Chondrocyte (in vitro differentiated cells): Measurements from ENCODE around the gene TFCP2. TPM values are rescaled to one million over a fixed set of nuclear protein-coding genes. Genes with fewer than 3 reads are reported as not detected.
A peak's percentile ranks its signal among the peaks of the same experiment; 100 is the strongest.

ENCODE experiments used
- DNase-seq: peaks from one replicate; pipeline ENCODE4 v3.0.0; 2021; ENCODE audit warnings: mixed read lengths, low spot score
- H3K27ac Mint-ChIP-seq: one replicate; pipeline ENCODE4 v1.8.0; 2021; ENCODE audit warnings: mild to moderate bottlenecking, moderate library complexity, mixed read lengths; ENCODE audit not compliant: unreplicated experiment
- H3K27me3 Mint-ChIP-seq: 2 replicates; pipeline ENCODE4 v1.8.0; 2021; ENCODE audit warnings: low read depth, mixed read lengths
- H3K36me3 Mint-ChIP-seq: 2 replicates; pipeline ENCODE4 v1.8.0; 2021; ENCODE audit warnings: low read depth, mixed read lengths
- H3K4me1 Mint-ChIP-seq: 2 replicates; pipeline ENCODE4 v1.8.0; 2021; ENCODE audit warnings: low read depth, mild to moderate bottlenecking, mixed read lengths
- H3K4me3 Mint-ChIP-seq: one replicate; pipeline ENCODE4 v1.8.0; 2021; ENCODE audit warnings: mild to moderate bottlenecking, moderate library complexity, mixed read lengths; ENCODE audit not compliant: unreplicated experiment
- H3K9me3 Mint-ChIP-seq: 2 replicates; pipeline ENCODE4 v1.8.0; 2021; ENCODE audit warnings: low read depth, mixed read lengths
- total RNA-seq: library from RNA; stranded (reverse); gene quantifications from 3 replicates; pipeline ENCODE4 v1.2.1, GENCODE V29; 2021
- TF ChIP-seq, protein P1 (sequence below): fragments of 200-600 bp; sonication (generic); IDR thresholded peaks from 2 replicates; pipeline ENCODE4 v1.5.0; 2021; ENCODE audit warnings: antibody characterized with exemption, mild to moderate bottlenecking, moderate library complexity

Gene TFCP2
- total RNA-seq, 1 donor from 2014 or later: 20.8 TPM

DNA sequence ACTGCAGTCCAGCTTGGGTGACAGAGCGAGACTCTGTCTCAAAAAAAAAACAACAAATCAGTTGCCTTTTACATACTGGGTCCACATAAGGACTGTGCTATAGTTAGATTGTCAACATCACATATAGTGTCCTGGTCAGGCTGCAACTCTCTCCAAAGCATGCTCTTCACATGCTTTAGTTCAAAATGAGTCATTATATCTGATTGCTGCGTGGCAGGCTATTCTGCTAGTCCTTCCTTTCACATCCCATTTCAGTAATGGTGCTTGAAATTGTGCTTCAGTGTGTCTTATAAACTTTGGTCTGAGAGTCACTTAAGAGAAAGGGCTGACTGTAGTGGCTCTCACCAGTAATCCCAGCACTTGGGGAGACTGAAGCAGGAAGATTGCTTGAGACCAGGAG is 117.9 kb downstream of the TFCP2 start:
- H3K9me3 Mint-ChIP-seq: no peaks in the 10 kb centered on the region
- no peak overlapping the region for H3K4me3 Mint-ChIP-seq
- no peak overlapping the region for H3K27ac Mint-ChIP-seq
- peaks cover 15% of the 10 kb centered on the region for H3K36me3 Mint-ChIP-seq
- DNase-seq: no peak
- TF ChIP-seq, protein P1, sequence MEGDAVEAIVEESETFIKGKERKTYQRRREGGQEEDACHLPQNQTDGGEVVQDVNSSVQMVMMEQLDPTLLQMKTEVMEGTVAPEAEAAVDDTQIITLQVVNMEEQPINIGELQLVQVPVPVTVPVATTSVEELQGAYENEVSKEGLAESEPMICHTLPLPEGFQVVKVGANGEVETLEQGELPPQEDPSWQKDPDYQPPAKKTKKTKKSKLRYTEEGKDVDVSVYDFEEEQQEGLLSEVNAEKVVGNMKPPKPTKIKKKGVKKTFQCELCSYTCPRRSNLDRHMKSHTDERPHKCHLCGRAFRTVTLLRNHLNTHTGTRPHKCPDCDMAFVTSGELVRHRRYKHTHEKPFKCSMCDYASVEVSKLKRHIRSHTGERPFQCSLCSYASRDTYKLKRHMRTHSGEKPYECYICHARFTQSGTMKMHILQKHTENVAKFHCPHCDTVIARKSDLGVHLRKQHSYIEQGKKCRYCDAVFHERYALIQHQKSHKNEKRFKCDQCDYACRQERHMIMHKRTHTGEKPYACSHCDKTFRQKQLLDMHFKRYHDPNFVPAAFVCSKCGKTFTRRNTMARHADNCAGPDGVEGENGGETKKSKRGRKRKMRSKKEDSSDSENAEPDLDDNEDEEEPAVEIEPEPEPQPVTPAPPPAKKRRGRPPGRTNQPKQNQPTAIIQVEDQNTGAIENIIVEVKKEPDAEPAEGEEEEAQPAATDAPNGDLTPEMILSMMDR: no peak
- no peaks in the 10 kb centered on the region for H3K27me3 Mint-ChIP-seq
- peaks cover 7% of the 10 kb centered on the region for H3K4me1 Mint-ChIP-seq

DNA sequence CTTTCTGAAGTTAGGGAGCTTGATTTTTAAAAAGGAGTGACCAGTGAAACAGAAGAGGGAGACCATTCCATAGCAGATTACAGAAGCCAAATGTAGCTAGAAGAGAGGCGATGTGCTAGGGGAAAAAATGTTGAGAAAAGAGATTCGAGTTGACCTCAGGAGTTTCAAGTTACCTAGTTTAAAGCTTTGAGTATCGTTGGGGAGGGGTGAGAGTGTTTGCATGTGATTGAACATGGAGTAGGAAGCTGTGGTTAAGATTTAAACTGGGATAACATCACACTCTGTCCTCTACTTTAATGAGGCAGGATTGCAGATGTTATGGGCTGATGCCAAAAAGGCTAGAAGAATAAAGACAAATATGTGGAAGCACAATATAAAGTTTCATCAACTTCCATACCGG is 121.1 kb downstream of the TFCP2 start:
- TF ChIP-seq, protein P1: no peak
- no peak overlapping the region for H3K4me3 Mint-ChIP-seq
- H3K27ac Mint-ChIP-seq: no peak overlapping the region
- no peaks in the 10 kb centered on the region for H3K27me3 Mint-ChIP-seq
- H3K9me3 Mint-ChIP-seq: no peaks in the 10 kb centered on the region
- H3K4me1 Mint-ChIP-seq: peaks cover 31% of the 10 kb centered on the region
- peaks cover 9% of the 10 kb centered on the region for H3K36me3 Mint-ChIP-seq
- DNase-seq: no peak

DNA sequence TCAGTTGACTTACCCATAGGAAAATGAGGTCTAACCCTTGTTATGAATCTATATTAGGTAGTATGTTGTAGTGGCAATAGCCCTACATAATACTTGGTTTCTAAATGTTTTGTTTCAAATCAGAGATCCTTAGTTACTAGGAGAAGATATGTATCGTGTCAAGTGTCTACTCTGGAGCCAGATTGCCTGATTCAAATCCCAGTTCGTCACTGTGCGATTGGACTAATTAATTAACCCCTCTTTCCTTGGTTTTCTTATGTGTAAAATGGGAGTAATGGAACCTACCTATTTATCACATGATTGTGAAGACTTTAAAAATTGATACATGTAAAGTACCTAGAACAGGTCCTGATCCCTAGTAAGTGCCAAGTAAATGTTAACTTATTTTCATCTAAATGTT is 123.4 kb downstream of the TFCP2 start:
- Mint-ChIP-seq H3K4me1 (peaks cover 34% of the 10 kb centered on the region), H3K9me3 (no peaks in the 10 kb centered on the region), H3K27ac (no peak overlapping the region), H3K36me3 (peaks cover 6% of the 10 kb centered on the region), H3K4me3 (peak overlapping the region; percentile 12), H3K27me3 (no peaks in the 10 kb centered on the region)
- TF ChIP-seq, protein P1: no peak
- no peak for DNase-seq

DNA sequence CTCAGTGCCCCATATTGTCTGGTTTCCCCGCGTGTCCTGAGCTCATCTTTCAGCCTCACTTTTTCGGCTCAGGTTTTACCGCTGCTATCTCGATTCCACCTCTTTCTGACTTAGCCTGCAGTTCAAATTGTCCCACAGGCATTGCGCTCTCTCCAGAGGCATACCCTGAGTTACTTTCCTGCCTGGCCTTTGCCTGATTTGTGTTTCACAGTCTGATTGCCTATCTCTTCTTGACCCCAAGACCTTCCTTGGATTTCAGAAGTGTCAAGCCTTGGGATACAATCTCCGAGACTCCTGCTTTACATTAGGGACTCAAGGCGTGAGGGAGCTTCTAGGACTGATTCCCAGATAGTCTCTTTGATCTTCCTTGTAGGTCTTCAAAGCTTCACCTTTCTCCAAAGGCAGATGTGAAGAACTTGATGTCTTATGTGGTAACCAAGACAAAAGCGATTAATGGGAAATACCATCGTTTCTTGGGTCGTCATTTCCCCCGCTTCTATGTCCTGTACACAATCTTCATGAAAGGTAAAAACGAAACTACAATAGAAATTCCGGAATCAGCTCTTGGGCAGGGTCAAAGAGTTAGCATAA is 124.2 kb downstream of the TFCP2 start:
- Mint-ChIP-seq H3K27ac (peak overlapping the region; percentile 89), H3K36me3 (peaks cover 6% of the 10 kb centered on the region), H3K4me1 (peaks cover 34% of the 10 kb centered on the region), H3K27me3 (no peaks in the 10 kb centered on the region), H3K4me3 (peak overlapping the region; percentile 91), H3K9me3 (no peaks in the 10 kb centered on the region)
- no peak for DNase-seq
- TF ChIP-seq, protein P1: no peak

DNA sequence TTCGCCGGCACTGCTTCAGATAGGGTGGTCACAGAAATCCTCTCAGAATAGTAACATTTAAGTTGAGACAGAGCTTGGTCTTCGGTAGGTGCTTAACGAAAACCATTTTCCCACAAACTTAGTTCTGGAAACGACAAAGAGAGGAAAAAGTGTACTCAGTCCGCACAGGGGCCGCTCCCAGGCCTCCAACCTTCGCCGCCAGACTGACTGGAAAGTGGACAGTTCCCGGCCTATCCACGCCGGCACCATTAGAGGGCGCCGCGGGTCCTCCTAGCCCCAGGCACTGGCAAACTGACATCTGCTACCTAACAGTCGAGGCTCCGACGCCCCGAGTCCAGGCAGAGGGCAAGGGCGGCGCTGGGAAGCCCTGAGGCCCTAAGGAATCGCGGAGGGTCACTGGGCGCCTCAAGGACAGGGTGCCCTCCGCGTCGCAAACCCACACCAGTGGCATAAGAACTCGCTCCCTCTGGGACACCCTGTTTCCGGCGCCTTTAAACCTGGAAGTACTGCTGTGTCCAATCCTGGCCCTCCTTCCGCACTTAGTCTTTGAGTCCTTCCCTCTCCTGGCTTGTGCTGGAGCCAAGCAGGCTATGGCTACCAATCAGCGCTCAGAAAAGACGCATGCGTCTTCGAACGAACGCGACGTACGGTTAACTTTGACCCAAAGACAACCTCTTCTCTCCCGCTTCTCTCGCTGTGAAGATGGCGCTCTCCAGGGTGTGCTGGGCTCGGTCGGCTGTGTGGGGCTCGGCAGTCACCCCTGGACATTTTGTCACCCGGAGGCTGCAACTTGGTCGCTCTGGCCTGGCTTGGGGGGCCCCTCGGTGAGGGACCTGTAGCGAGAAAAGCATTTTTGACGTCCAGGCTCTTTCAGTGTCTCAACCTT is 125.0 kb downstream of the TFCP2 start, which contains the start of gene LETMD1:
TSS of gene LETMD1 (plus strand) at position 673 of the 886 bp plus-strand sequence. CDS start at position 703, 30 bp downstream.
- TF ChIP-seq, protein P1: peak; percentile 97
- no peaks in the 10 kb centered on the region for H3K27me3 Mint-ChIP-seq
- H3K4me3 Mint-ChIP-seq: peak within 1 kb of the TSS; percentile 91
- peak; percentile 94 for DNase-seq
- peaks cover 4% of the 10 kb centered on the region for H3K36me3 Mint-ChIP-seq
- peak within 1 kb of the TSS; percentile 89 for H3K27ac Mint-ChIP-seq
- no peaks in the 10 kb centered on the region for H3K9me3 Mint-ChIP-seq
- H3K4me1 Mint-ChIP-seq: peaks cover 34% of the 10 kb centered on the region

Other genes starting within 250 kb of the TFCP2 start
- gene HIGD1C, start 220.6 kb downstream of the TFCP2 start, total RNA-seq: not detected in 3 replicates
- 26.8 to 41.4 TPM (median 33.0 TPM) in 3 replicates for gene SLC11A2, start 146.8 kb downstream of the TFCP2 start, total RNA-seq
- gene LETMD1, start 124.8 kb downstream of the TFCP2 start, total RNA-seq: 25.3 to 30.5 TPM (median 26.2 TPM) in 3 replicates
- 40.5 to 49.6 TPM (median 48.3 TPM) in 3 replicates for gene CSRNP2, start 89.5 kb downstream of the TFCP2 start, total RNA-seq
- gene POU6F1, start 44.9 kb upstream of the TFCP2 start, total RNA-seq: 9.9 to 11.2 TPM (median 10.2 TPM) in 3 replicates
- gene DAZAP2, start 65.7 kb upstream of the TFCP2 start, total RNA-seq: 76.9 to 95.6 TPM (median 77.9 TPM) in 3 replicates
- 2.0 to 8.5 TPM (median 8.0 TPM) in 3 replicates for gene SMAGP, start 97.3 kb upstream of the TFCP2 start, total RNA-seq
- not detected in 3 replicates for gene BIN2, start 151.0 kb upstream of the TFCP2 start, total RNA-seq
- gene CELA1, start 173.5 kb upstream of the TFCP2 start, total RNA-seq: not detected in 3 replicates
- gene GALNT6, start 218.3 kb upstream of the TFCP2 start, total RNA-seq: 0.90 to 1.5 TPM (median 1.1 TPM) in 3 replicates